LNCaP clone FGC (cell line): ENCODE results near the gene LSM3.

Experiments used
- DNase-seq: peaks from one replicate; pipeline ENCODE4 v3.0.0-alpha.2; 2011; ENCODE audit warnings: low read depth
- H3K4me3 ChIP-seq: 2 replicates; pipeline ENCODE4 v1.5.1; 2011; ENCODE audit warnings: mild to moderate bottlenecking, low read depth, low read length, control low read depth
- TF ChIP-seq, protein P1 (sequence below): IDR thresholded peaks from 2 replicates; pipeline ENCODE4 v1.5.1; 2012; ENCODE audit warnings: mild to moderate bottlenecking; ENCODE audit not compliant: control insufficient read depth, insufficient read depth; ENCODE audit errors: extremely low read depth

LSM3 gene

DNA sequence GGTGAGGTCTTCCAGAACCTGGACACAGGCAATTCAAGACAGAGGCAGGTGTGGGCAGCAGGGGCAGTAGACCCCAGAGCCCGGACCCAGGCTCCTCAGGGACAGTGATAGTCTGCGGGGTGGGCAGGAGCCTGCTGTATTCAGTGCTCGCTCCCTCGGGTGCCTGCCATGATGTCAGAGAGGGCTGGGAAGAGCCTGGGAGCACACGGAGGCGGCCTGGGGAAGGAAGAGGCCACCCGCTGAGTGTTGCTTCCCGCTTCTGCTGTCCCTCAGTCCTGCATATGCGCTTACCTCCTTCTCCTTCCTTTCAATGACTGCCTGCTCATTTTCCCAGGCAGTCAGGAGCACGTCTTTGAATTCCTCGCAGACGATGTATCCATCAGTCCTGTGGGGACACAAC lies 31.0 kb upstream of the LSM3 start:
- DNase-seq = no peak
- TF ChIP-seq, protein P1, sequence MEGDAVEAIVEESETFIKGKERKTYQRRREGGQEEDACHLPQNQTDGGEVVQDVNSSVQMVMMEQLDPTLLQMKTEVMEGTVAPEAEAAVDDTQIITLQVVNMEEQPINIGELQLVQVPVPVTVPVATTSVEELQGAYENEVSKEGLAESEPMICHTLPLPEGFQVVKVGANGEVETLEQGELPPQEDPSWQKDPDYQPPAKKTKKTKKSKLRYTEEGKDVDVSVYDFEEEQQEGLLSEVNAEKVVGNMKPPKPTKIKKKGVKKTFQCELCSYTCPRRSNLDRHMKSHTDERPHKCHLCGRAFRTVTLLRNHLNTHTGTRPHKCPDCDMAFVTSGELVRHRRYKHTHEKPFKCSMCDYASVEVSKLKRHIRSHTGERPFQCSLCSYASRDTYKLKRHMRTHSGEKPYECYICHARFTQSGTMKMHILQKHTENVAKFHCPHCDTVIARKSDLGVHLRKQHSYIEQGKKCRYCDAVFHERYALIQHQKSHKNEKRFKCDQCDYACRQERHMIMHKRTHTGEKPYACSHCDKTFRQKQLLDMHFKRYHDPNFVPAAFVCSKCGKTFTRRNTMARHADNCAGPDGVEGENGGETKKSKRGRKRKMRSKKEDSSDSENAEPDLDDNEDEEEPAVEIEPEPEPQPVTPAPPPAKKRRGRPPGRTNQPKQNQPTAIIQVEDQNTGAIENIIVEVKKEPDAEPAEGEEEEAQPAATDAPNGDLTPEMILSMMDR = no peak
- no peak overlapping the region for H3K4me3 ChIP-seq

DNA sequence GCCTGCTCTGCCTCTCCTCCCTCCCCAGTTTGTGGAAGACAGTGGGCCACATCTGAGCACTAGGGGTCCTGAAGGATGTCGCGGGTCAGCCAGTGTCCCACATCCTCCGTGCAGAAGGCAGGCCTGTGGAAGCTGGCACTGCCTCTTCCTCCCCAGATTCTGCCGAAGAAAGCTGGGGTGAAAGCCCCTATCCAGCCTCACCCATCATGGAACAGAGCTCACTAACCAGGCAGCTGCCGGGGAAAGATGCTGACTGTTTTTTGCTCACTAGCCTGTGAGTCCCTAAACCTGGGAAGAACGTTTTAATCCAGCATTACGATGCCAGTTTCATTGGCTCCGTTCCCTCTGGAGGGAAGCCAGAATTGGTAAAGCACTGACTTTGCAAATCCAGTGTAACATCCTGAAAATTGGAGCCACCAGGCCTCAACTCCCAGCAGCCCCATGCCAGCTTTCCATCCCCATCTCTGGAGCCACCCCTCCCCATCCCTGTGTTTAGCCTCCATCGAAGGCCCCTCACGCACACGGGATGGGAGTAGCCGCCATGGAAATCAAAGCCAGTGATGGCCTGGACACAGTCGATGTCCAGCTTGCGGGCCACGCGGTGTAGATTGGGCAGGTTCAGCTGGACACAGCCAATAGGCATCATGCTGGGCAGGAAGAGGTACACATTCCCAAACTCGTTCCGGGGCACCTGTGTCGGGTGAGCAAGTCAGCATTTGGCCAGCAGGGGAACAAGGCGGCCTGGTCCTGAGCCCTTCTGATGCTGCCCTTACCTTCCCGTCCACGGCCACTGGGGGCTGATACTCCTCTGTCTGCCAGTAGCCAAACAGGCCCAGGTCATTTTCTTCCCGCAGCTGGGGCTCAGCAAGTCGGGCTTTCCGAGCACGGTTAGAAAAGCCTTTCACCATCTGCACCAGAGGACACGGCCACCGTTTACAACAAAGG lies 30.3 kb upstream of the LSM3 start:
- DNase-seq = no peak
- H3K4me3 ChIP-seq = no peak overlapping the region
- TF ChIP-seq, protein P1 = no peak

DNA sequence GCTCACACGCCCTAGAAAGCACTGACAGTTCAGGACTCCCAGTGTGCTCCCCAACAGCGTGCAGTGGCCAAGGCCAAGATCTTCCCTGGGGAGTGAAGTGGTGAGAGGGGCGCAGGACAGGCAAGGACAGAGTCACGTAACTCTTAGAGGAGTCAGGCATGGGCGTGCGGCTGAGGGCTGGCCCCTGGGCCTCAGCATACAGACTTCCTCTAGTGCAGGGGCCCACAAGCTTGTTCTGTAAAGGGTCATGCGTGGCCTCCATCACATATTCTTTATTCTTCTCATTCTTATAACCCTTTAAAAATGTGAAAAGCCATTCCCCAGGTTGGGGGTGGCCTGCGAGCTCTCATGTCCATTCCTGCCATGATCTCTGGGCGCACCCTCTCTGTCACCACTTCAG lies 28.5 kb upstream of the LSM3 start:
- no peak for DNase-seq
- no peak overlapping the region for H3K4me3 ChIP-seq
- TF ChIP-seq, protein P1 = no peak

DNA sequence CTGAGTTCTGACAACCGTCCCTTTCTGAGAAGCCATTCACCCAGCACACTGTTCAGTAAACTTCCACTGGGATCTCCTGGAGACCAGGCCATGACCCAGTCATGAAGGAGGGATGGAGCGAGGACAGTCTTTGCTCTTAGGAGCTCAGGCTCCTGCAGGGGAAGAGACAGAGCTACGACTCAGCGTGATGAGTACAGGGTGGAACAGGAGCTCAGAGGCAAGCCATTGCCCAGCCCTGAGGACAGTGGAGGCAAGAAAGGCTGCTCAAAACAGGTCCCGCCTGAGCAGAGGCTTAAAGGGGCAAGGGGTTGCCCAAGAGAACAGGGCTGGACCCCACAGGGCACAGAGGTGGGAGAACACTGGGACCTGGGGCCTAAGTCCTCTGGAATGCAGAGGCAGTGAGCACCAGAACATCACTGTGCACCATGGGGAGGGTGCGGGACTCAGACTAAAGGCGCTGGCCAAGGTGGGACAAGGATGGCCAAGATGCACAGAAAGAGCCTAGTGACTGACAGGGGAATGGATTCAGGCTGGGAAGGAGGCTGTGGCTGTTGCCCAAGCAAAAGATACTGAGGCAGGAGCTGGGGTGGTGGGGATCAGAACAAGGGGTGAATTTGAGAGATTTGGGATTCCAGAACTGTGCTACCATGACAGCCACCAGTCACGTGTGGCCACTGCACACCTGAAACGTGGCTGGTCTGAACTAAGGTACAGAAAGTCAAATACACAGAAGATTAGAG lies 28.0 kb upstream of the LSM3 start:
- TF ChIP-seq, protein P1 = no peak
- DNase-seq = no peak
- H3K4me3 ChIP-seq = no peak overlapping the region

DNA sequence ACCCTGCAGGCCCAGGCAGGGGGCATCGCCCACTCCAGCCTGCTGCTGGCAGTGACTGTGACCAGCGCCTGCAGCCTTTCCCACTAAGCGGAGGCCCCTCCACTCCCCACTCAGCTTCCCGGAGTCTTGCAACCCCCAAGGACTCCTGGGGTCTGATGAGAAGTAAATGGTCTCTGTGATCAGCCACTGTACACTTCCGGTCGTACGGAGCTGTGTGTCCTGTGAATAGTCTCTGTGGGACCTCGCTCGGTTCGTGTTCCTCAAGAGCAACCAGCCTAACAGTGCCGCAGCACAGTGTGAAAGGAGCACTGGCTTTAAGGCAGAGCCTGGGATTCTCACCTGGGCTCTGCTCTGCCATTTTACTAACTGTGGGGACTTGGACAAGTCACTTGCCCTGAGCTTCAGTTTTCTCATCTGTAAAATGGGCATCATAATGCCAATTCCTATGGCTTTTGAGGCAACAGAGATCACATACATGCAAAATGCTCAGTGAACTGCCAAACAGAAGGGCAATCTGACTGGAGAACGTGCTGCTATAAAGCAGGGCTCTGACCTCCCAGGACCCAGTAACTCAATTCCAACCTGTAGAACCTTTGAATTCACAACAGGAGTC lies 27.0 kb upstream of the LSM3 start:
- TF ChIP-seq, protein P1 = no peak
- no peak overlapping the region for H3K4me3 ChIP-seq
- DNase-seq = no peak

DNA sequence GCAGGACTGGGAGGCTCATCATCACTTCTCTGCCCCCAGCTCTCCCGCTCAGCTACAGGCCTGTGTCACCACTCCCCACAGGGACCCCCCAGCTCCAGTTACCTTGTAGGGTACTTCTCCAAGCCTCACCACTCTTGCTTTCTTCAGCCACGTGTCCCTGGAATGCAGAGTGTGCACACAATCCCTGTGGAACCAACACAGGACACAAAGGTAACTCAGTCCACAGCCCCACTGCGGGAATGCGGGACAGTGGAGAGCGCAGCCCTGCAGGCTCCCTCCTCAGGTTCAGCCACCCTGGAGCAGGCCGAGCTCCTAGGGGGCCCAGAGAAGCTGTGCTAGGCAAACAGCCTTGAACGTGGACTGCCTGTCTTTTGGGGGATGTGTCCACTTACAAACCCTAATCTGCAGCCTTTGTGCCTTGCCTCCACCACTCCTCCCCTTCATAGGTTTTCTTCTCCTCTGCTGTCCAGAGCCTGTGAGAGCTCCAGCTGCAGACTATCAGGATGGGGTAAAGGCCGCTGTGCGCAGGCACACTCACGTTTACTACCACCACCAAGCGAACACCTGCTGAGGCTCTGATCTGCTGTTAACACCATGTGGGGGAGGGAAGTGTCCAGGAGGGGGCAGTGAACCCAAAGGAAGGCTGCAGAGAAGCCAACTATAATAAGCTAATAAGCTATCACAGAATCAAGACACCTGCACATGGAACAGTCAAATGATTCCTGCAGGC lies 26.2 kb upstream of the LSM3 start:
- TF ChIP-seq, protein P1 = peak; percentile 25; the same call in 1 of the 2 replicates
- no peak overlapping the region for H3K4me3 ChIP-seq
- DNase-seq = no peak
